OCI-LY3 (cell line): Measurements from ENCODE around the gene SMAD7.

Experiments used
- EZH2phosphoT487 ChIP-seq: fragments of 200-600 bp; shearing (Covaris generic); IDR thresholded peaks from 2 replicates; pipeline ENCODE4 v1.6.1; 2018; ENCODE audit warnings: antibody characterized with exemption, mixed run types, low read depth
- TF ChIP-seq, protein P1 (sequence below): fragments of 200-600, 300-600 bp; sonication (generic); IDR thresholded peaks from 2 replicates; pipeline ENCODE4 v1.5.1; 2014; ENCODE audit warnings: antibody characterized with exemption, low read length, low read depth

DNA sequence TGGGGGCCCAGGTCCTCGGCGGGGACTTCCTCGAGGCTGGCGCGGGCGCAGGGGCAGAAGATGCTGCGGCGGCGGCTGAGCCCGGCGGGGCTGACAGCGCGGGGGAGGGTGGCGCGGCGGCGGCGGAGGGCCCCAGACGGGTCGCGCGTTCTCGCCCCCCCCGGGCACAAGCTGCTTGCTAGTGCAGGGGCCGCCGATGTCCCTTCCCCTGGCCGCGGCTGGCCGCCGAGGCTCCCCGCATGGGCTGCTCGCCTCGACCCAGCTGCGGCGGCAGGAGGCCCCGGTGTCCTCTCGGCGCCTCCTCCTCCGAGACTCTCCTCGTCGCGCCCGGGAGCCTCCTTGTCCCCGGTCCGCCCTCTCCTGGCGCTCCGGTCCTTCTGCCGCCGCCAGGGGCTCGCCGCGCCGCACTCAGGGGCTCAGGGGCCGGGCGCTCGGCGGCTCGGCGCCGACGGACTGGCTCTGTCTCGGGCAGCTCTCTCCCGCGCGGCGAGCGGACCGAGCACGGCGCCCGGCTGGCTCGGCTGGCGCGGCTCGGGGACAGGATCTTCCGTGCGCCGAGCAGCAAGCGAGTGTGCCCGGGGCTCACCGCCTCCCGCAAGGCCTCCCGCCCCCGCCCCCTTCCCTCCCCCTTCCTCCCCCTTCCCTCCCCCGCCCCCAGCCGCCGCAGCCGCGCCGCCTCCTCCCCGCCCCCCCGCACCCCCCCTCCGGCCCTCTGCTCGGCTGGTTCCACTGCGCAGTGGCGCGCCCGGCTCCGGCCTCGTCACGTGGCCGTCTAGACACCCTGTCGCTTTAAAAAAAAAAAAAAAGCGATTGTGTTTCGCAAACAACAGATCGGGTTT, 902 bp upstream of the SMAD7 start:
- TF ChIP-seq, protein P1, sequence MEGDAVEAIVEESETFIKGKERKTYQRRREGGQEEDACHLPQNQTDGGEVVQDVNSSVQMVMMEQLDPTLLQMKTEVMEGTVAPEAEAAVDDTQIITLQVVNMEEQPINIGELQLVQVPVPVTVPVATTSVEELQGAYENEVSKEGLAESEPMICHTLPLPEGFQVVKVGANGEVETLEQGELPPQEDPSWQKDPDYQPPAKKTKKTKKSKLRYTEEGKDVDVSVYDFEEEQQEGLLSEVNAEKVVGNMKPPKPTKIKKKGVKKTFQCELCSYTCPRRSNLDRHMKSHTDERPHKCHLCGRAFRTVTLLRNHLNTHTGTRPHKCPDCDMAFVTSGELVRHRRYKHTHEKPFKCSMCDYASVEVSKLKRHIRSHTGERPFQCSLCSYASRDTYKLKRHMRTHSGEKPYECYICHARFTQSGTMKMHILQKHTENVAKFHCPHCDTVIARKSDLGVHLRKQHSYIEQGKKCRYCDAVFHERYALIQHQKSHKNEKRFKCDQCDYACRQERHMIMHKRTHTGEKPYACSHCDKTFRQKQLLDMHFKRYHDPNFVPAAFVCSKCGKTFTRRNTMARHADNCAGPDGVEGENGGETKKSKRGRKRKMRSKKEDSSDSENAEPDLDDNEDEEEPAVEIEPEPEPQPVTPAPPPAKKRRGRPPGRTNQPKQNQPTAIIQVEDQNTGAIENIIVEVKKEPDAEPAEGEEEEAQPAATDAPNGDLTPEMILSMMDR: peak; percentile 32
- TF ChIP-seq EZH2phosphoT487: no peak
